GM12864 (cell line): ENCODE results near the gene CREG1.
A peak's percentile ranks its signal among the peaks of the same experiment; 100 is the strongest.

ENCODE experiments used
- DNase-seq: peaks from one replicate; pipeline ENCODE4 v3.0.0-alpha.2; 2011; ENCODE audit warnings: low read depth
- H3K4me3 ChIP-seq: 2 replicates; pipeline ENCODE4 v1.5.1; 2011; ENCODE audit warnings: mild to moderate bottlenecking, low read depth, low read length, control low read depth
- TF ChIP-seq, protein P1 (sequence below): IDR thresholded peaks from 2 replicates; pipeline ENCODE4 v1.5.1; 2011; ENCODE audit warnings: low read depth, mild to moderate bottlenecking, moderate library complexity, low read length, control low read depth, inconsistent platforms; ENCODE audit errors: missing control alignments

The CREG1 gene

DNA sequence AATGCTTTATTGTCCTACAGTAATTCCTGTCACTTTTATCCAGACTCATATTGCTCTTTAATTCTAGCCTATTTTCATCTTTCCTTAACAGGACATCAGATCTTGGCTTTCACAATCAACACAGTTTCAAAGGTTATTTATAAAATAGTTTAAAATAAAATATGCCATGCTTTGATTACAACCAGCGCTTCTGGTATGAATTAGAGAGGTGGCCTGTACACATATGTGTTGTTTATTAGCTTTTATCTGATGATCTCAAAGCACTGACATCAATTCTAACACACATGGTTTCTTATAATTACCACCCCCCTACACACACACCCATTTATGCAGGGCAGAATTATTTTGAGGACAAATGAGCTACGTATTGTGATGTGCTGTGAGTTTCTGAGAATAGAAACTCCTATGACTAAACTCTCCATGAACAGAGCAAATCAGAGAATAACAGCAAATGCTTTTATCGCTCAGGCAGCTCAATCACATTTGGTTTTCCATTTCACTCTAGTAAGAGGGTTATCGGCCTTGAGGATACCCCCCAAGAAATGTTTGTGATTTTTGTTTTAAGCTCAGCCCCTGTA is 53.2 kb downstream of the CREG1 start:
- H3K4me3 ChIP-seq = no peak overlapping the region

DNA sequence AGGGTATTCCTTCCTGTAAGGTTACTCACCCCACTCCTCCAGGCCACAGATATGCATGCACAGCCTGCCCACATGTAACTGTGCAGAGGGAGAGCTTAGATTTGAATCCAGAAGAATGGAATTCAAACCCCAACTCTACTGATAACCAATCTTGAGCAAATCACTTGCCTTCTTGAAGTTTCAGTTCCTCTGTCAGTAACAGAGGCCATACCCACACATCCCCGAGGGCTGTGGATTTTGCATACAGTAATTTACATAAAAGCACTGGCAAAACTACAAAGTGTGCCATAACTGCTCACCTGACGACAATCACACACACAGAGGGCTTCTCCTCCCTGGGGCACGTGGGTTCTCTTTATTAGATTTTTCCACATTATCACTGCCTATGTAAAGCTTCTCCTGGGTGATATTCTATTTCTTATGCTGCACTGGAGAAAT is 53.9 kb downstream of the CREG1 start:
- no peak overlapping the region for H3K4me3 ChIP-seq
- TF ChIP-seq, protein P1, sequence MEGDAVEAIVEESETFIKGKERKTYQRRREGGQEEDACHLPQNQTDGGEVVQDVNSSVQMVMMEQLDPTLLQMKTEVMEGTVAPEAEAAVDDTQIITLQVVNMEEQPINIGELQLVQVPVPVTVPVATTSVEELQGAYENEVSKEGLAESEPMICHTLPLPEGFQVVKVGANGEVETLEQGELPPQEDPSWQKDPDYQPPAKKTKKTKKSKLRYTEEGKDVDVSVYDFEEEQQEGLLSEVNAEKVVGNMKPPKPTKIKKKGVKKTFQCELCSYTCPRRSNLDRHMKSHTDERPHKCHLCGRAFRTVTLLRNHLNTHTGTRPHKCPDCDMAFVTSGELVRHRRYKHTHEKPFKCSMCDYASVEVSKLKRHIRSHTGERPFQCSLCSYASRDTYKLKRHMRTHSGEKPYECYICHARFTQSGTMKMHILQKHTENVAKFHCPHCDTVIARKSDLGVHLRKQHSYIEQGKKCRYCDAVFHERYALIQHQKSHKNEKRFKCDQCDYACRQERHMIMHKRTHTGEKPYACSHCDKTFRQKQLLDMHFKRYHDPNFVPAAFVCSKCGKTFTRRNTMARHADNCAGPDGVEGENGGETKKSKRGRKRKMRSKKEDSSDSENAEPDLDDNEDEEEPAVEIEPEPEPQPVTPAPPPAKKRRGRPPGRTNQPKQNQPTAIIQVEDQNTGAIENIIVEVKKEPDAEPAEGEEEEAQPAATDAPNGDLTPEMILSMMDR = no peak
- DNase-seq = peak; percentile 84

More for the DNA sequence above, 53.2 kb downstream of the CREG1 start:
- TF ChIP-seq, protein P1 = no peak
- DNase-seq = no peak

DNA sequence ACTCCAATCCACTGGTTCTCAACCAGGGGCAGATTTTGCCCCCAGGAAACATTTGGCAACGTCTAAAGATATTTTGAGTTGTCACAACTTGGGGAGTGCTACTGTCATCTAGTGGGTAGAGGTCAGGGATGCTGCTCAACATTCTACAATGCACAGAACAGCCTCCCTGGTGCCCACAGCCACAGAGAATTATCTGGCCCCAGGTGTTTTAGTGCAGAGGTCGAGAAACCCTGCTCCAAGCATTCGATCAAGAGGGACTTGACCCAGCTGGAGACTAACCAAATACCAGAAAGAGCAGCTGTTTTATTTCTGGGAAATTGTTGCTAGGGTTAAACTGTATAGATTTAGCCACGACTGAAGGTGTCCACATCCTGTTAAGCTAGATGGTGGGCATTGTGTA is 54.5 kb downstream of the CREG1 start:
- DNase-seq = no peak
- H3K4me3 ChIP-seq = no peak overlapping the region
- TF ChIP-seq, protein P1 = no peak

DNA sequence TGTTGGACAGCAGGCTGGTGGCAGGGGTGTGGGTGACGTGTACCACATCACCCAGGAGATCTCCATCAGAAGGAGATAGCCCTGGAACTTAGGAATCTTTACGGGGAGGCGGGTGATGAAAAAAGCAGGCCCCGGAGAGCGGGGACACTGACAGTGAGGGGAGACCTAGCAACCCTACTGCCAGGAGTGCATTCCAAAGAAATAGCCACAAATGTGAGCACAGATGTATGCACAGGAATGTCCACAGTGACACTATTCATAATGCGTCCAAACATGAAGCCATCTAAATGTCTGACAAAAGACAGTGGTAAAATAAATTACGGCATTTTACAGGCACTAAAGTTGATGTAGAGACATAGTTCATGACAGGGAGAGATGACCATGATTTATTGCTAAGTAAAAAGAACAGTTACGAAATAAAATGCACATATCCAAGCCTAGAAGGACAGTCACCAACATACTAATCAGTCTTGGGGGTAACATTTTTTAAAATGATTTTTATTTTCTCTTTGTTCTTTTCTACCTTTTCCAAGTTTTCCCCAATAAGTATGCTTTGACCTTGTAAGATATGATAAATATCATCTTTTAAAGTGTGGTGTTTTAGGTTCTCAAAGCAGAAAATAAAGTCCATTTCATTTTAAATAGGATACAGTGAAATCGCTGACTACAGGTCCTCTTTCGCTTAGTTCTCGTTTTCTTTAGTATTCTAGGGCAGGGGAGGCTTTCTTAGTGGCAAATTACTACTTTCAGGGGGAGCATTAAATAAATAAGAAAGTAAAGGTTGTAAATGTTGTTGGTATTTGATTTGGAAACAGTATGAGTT is 56.6 kb downstream of the CREG1 start:
- DNase-seq = no peak
- TF ChIP-seq, protein P1 = no peak
- no peak overlapping the region for H3K4me3 ChIP-seq

DNA sequence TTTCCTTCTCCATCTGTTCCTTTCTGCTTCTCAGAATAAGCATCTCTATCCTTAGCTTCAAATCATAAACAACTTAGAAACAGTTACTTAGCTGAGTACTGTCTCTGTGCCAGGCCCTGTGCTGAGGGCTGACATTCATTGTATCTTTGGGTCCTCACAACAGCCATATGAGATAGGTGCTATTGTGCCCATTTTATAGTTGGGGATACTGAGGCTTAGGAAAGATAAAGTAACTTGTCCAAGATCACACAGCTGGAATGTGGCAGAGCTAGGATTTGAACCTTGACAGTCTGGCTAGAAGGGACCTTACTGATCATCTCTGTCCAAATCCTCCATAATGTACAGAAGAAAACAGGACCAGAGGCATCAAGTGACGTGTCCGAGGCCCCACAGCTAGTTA is 60.2 kb downstream of the CREG1 start:
- TF ChIP-seq, protein P1 = no peak
- H3K4me3 ChIP-seq = no peak overlapping the region
- no peak for DNase-seq

DNA sequence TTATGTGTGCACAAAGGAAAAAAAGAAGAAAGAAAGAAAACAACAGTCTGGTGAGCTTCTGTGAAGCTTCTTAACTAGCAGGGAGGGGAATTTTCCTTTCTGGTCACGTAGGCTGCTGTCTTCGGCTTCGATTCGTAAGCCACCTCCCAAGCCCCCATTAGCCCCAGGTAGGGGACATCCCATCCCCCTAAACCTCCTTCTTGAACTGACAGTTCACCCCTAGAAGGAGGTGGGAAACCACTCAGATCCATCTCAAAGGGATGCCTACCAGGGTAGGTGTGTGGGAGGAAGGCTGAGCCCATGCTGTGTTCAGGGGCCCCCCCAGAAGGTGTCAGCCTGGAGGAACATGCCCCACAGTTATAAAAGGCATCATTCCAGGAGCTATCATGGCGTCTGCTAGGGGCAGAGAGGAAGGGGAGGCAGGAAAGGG is 61.1 kb downstream of the CREG1 start:
- TF ChIP-seq, protein P1 = no peak
- no peak overlapping the region for H3K4me3 ChIP-seq
- no peak for DNase-seq
